GM12874 (cell line): ENCODE data around the gene ARMH3.

Source experiments
- CTCF ChIP-seq: IDR thresholded peaks from 2 replicates; pipeline ENCODE4 v1.5.1; 2011; ENCODE audit warnings: low read depth, mild to moderate bottlenecking, control low read depth, low read length, moderate library complexity; ENCODE audit not compliant: insufficient read depth

The ARMH3 gene

GRCh38 chr10:101896225-101896877, 159.6 kb downstream of the ARMH3 start:
- no peak for TF ChIP-seq CTCF

- TF ChIP-seq CTCF, result no peak
Observed at GRCh38 chr10:101895781-101896180, 160.2 kb downstream of the ARMH3 start.

DNA sequence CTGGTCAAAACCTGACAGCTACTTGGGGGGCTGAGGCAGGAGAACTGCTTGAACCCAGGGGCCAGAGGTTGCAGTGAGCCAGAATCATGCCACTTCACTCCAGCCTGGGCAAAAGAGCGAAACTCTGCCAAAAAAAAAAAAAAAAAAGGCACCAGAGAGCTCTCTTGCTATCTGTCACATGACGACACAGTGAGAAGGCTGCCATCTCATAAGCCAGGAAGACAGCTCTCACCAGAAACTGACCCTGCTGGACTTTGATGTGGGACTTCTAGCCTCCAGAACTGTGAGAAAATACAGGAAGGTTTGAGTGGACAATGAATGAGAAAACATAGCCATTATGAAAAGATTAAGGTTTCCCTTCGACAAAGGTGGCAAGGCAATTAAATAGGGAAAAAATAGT, 161.2 kb downstream of the ARMH3 start:
- TF ChIP-seq CTCF, result no peak

GRCh38 chr10:101894266-101894665, 161.7 kb downstream of the ARMH3 start:
- no peak for TF ChIP-seq CTCF

- TF ChIP-seq CTCF, result no peak
Observed at GRCh38 chr10:101893510-101894120, 162.4 kb downstream of the ARMH3 start.

GRCh38 chr10:101892782-101893391, 163.1 kb downstream of the ARMH3 start:
- no peak for TF ChIP-seq CTCF

GRCh38 chr10:101889256-101890210, 166.4 kb downstream of the ARMH3 start:
- peak; percentile 80 for TF ChIP-seq CTCF
